HUDEP-2 (cell line): ENCODE results near the gene ANP32B.

Experiments
- DNase-seq, 76 experiments: peaks; one replicate each; lab custom pipeline; 2025; ENCODE audit not compliant: unreplicated experiment in 76 of 76; lab: John Stamatoyannopoulos, UW

The ANP32B gene

GRCh38 chr9:98056269-98057137, 73.4 kb downstream of the ANP32B start, which contains the start of gene NANS:
Gene NANS (plus strand): TSS chr9:98056732. CDS start chr9:98056809, 77 bp downstream.
- peak in 75 of 76 experiments; percentile 26 to 95 (median 86) for DNase-seq

DNA sequence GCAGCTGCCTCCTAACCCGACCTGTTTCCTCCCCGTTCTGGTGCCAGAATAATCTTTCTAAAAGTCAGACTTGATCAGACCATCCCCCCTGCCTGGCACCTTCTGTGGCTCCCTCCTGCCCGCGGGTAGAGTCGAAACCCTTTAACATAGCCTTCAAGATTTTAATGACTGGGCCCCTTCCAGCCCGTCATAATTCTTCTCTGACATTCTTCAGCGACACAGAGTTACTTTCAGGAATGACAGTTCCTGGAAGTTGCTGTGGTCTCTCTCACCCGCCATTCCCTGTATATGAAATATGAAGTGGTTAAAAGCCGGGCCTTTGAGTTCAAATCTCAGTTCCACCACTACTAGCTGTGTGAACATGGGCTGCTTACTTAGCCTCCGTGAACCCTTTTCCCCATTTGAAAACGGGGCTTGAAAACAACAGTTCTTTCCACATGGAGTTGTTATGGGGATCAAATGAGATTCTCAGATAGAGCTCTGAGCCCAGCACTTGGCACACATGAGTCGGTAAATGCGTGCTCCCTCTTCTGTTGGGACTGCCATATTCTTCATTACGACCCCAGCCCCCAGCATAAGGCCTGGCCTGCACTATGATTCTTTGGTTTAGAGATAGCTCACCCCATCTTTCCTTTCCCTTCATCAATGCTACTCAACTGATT, 74.1 kb downstream of the ANP32B start:
- DNase-seq: peak in 7 of 76 experiments; percentile 2 to 46 (median 13)

DNA sequence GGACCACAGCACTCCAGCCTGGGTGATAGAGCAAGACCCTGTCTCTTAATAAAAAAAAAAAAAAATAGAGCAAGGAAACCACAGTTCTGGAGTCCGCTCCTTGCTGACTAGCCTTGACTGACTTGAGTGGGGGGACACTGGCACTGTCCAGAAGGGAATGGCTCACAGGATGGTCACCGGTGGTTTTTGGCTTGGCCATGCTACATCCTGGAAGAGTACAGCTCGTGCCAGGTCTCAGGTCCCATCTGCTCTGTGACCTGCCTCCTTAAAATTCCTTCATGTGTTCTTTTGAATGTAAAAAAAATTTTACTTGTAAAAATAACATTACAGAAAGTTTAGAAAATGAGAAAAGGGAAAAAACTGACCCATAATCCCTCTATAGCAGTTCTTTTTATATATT, 79.0 kb downstream of the ANP32B start:
- DNase-seq: no peak

- no peak for DNase-seq
These were observed 81.7 kb downstream of the ANP32B start for GRCh38 chr9:98064623-98065392.
